HG02678 (cell line): ENCODE measurements around the gene KRTAP5-10.
"Not testable (repeated sequence)": the region's sequence is repeated elsewhere in the genome, so short reads cannot be mapped to it uniquely, and the experiment has no call there.

Experiments used
- ATAC-seq: cut with Tn5 transposase; IDR thresholded peaks from one replicate; pipeline ENCODE4 v1.9.1; 2021; ENCODE audit warnings: mild to moderate bottlenecking, moderate library complexity; ENCODE audit not compliant: unreplicated experiment

KRTAP5-10 gene

GRCh38 chr11:71607520-71608216 is 42.3 kb downstream of the KRTAP5-10 start:
- ATAC-seq, result not testable (repeated sequence)

DNA sequence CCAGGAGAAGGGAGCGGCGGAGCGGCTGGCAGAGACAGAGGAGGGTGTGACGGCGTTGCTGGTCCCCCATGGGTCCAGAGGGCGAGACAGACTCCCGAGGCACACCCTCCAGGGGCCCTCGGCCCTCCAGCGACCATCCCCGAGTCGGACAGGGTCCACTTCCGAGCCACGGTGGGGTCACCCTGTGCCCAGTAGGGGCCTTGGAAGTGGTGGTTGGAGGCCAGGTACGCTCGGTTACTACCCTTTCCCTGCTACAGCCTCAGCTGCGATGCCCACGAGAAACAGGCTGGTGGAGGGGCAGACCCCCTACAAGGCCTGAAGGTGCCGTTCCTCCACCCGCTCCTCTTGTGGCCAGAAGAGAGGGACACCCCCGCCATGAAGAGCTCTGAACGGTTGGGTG is 42.9 kb downstream of the KRTAP5-10 start:
- not testable (repeated sequence) for ATAC-seq

GRCh38 chr11:71611218-71611910 is 46.0 kb downstream of the KRTAP5-10 start:
- not testable (repeated sequence) for ATAC-seq

GRCh38 chr11:71613931-71614330 is 48.6 kb downstream of the KRTAP5-10 start:
- not testable (repeated sequence) for ATAC-seq

GRCh38 chr11:71614366-71614917 is 49.1 kb downstream of the KRTAP5-10 start:
- ATAC-seq, result not testable (repeated sequence)

GRCh38 chr11:71615003-71615402 is 49.6 kb downstream of the KRTAP5-10 start:
- not testable (repeated sequence) for ATAC-seq
